ENCODE results near the gene NSMCE1.
"Not testable (repeated sequence)": the region's sequence is repeated elsewhere in the genome, so short reads cannot be mapped to it uniquely, and the experiment has no call there.

The NSMCE1 gene

DNA sequence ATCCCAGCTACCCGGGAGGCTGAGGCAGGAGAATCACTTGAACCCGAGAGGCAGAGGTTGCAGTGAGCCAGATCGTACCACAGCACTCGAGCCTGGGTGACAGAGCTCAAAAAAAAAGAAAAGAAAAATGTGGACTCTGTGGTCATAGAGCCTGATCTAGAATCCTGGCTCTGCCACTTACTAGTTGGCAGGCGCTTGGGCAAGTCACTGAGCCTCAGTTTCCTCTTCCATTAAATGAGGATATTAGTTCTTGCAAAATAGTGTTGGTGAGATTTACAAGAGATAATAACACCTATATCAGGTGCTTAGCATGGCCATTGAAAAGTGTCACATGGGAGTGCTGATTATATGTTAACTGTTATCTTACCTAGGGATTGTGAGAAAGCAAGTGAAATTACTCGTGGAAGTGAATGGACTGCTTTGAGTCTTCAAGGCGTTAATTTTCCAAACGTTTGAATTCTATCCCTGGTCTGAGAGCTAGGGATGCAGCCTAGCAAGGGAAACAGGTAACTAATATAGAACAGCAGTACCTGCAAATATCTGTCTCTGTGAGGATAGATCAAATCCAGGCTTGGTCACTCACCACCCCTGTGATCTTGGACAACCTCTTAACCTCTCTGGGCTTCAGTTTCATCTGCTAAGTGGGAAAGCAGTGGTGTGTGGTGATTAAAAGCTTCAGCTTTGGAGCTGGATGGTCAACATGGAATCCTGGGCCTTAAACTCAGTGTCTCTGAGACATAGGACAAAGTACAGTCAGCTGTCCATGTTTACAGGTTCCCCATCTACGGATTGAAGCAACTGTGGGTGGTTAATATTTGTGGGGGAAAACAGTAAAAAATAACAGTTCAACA is 953 bp upstream of the NSMCE1 start:
- no peak for DNase-seq (ENCODE audit: low read depth)

DNA sequence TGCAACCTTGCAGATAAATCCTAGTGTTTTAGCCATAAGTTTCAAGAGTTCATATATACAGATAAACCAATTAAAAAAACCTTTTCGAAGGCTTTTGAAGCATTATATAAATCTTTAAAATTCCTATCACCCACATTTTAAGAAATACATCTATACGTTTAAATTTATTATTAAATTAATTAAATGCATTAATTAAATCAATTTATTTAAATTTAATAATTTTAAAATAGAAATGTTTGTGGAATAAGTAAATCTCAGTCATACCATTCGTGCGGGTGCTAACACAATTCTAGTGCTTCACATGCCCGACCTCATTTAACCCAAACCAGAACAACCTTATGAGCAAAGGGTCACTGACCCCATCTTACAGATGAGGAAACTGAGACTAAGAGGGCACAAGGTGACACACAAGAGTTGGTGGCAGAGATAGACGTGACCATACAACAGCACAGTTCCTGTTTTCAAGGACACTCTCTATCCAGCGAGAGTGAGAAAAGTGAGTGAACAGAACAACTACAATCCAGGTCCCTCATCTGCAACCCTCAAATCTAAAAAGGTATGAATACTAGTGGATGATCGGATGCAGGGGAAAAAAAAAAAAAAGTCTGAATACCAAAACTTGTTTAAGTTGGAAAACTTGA is 1.4 kb downstream of the NSMCE1 start:
- no peak for DNase-seq (ENCODE audit: low read depth)

DNA sequence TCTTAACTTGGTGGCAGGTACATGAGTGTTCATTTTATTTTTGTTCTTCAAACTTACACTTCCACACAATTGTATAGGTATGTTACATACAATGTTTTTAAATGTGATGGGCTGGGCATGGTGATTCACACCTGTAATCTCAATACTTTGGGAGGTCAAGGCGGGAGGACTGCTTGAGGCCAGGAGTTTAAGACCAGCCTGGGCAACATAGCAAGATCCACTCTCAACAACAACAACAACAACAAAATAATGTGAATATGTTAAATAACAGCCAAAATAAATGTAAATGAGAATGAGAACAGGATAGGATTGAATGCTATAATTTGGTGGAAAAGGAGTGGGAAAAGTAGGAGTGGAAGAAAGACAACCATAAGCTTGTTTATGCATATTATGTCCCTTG is 2.6 kb downstream of the NSMCE1 start:
- DNase-seq (ENCODE audit: low read depth) = no peak

DNA sequence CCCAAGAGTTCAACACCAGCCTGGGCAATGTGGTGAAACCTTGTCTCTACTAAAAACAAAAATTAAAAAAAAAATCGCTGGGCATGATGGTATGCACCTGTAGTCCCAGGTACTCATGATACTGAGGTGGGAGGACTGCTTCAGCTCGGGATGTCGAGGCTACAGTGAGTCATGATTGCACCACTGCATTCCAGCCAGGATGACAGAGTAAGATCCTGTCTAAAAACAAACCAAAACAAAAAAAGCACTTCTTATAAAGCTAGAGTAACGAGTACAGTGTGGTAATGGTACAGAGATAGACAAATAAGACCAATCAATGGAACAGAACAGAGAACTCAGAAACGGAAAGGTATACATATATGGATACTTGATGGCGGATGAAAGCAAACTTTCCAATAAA is 4.4 kb downstream of the NSMCE1 start:
- DNase-seq (ENCODE audit: low read depth) = no peak

DNA sequence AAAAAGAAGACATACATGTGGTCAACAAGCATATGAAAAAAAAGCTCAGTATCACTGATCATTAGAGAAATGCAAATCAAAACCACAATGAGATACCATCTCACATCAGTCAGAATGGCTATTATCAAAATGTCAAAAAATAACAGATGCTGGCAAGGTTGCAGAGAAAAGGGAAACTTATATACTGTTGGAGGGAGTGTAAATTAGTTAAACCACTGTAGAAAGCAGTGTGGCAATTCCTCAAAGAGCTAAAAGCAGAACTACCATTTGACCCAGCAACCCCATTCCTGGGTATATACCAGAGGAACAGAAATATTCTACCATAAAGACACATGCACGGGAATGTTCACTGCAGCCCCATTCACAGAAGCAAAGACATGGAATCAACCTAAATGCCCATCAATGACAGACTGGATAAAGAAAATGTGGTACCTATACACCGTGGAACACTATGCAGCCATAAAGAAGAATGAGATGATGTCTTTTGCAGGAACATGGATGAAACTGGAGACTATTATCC is 5.6 kb downstream of the NSMCE1 start:
- not testable (repeated sequence) for DNase-seq (ENCODE audit: low read depth)

DNA sequence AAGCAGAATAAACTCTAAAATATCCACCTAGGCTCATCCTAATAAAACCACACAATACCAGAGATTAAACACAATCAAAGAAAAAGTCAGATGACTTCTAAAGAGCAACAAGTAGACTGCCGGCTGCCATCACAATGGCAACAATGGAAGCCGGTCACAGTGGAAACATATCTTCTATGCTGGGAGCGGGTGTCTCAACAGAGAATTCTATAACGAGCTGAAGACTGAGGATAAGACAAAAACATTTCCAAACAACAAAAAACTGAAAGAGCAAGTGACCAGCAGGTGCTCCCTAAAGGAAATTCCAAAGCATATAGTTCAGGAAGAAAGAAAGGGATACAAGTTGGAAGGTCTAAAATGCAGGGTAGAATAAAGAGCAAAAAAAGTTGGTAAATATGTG is 8.9 kb downstream of the NSMCE1 start:
- no peak for DNase-seq (ENCODE audit: low read depth)

DNA sequence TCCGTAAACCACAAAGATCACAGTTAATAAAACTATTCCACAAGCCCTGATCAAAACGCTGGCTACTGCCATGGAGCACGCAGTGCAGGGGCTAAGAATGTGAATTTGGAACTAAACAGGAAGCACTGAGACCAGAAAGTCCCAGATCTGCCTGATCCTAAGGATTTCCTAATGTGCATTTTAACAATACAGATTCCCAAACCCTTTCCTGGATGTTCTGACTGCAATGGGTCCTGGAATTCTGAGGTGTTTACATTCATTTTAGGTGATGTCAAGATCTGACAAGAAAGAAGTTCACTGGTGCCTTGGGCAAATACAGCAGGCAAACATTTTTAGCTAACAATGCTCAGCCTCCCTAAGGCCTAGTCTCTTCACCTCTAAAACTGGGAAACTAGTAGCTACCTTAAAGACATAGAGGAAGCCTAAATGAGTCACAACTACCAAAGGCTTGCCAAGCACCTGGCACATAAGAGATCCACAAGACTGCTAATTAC is 10.3 kb downstream of the NSMCE1 start:
- no peak for DNase-seq (ENCODE audit: low read depth)

DNA sequence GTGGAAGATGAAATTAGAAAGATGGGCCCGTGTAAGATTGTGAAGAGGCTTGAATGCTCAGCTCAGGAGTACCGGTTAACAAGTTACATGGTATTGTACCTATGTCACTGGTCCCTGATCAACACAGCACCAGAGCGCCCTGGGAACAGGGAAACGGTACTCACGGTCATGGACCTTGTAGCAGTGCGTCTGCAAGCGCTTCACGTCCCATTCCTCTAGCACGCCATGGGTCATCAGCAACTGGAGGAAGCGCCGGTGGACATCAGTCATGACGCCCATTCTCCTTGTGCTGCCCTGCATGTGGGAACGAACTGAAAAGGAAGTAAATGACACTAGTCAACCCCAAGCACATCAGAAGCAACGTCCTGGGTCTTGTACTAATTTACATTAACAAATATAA is 11.3 kb downstream of the NSMCE1 start:
- no peak for DNase-seq (ENCODE audit: low read depth)

DNA sequence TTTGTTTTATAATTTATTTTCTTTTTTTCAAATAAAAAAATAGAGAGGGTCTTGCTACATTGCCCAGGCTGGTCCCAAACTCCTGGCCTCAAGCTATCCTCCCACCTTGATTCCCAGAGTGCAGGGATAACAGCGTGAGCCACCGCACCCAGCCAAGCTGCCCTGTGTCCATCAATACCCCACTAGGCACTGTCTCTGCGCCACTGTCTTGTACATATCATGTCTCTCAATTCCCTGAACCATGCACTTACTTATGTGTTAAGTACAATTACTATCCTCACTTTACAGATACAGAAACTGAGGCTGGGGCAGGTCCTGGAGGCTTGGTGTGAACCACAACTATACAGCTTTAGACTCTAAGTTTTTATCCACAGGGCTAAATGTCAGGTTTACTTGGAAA is 11.7 kb downstream of the NSMCE1 start:
- DNase-seq (ENCODE audit: low read depth) = no peak

DNA sequence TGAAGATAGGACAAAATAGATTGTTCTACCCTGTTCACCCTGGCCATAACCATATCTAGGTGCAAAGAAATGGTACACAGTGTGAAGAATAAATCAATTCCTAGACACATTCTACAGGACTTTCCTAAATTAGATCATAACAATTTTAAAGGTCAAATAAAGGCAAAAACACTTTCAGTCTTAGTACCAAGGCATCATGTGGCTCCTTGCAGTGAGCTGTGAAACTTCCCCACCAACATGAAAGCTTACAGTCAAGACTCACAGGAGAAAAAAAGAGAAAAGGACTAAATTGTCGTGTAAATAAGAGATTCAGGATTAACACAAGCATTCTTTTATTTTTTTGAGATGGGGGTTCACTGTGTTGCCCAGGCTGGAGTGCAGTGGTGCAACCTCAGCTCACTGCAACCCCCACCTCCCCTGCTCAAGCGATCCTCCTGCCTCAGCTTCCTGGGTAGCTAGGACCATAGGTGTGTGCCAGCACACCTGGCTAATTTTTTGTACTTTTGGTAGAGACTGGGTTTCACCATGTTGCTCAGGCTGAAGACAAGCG is 14.2 kb downstream of the NSMCE1 start:
- DNase-seq (ENCODE audit: low read depth) = no peak

DNA sequence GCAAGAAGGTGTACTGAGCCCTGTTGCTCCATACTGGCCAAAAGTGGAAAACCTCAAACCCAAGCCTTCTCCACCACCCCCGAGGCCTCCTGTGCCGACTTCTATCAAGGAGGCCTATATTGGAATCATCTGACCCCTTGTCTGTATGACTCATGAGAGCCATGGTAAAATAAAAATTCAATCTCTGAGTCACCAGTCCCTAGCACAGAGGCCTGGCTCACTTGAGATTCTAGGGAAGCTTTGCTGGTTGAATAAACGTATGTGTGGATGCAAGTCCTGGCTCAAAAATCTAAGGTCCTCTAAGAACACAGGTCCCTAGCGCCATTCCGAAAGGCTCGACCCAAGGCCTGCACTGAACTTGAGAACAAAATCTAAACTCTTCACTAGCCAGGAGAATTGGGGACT is 15.0 kb downstream of the NSMCE1 start:
- no peak for DNase-seq (ENCODE audit: low read depth)

DNA sequence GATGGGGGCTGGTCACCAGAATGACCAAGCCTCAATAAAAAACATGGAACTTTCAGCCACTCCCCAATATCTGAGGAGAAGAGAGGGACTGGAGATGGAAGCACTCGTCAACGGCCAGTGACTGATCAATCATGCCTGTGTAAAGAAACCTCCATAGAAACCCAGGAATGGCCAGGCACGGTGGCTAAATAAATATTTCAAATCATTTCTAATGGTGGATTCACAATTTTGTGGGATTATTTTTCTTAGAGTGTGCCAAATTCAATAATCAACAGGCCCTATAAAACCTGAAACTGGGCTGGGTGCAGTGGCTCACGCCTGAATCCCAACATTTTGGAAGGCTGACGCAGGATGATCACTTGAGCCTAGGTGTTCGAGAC is 16.4 kb downstream of the NSMCE1 start:
- no peak for DNase-seq (ENCODE audit: low read depth)

DNA sequence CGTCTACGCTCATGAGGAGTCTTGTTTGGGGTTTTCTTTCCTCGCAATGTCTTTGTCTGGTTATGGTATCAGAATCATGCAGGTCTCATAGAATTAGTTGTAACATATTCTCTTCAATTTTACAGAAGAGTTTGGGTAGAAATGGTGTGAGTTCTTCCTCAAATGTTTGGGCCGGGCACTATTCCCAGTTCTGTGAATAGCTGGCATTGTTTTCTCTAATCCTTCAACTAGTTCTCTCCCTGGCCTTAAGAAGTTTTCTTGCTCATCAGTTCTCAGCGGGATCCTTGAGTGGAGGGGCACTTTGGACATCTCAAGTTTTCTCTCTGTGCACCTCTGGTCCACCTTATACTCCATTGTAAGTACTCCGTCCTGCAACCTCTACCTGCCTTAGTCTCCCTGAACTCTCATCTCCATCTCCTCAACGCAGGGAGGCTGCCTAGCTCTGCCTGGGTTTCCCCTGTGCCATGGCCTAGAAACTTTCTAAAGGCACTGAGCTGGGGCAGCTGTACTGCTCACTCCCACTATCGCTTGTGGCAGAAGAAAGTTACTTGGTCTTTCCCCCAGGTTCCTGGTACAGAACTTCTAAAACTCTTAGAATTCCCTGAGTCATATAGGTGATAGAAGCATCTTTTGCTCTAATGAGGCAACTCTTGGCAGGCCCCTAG is 16.9 kb downstream of the NSMCE1 start:
- DNase-seq (ENCODE audit: low read depth) = no peak

DNA sequence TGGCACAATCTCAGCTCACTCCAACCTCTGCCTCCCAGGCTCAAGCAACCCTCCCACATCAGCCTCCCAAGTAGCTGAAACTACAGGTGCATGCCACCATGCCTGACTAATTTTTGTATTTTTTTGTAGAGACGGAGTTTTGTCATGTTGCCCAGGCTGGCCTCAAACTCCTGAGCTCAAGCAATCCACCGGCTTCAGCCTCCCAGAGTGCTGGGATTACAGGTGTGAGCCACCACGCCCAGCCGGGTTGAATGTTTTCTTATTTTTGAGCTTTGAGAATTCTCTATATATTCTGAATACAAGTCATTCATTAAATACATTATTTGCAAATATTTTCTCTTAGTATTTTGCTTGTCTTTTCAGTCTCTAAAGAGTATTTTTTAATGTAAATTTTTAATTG is 19.7 kb downstream of the NSMCE1 start:
- not testable (repeated sequence) for DNase-seq (ENCODE audit: low read depth)

DNA sequence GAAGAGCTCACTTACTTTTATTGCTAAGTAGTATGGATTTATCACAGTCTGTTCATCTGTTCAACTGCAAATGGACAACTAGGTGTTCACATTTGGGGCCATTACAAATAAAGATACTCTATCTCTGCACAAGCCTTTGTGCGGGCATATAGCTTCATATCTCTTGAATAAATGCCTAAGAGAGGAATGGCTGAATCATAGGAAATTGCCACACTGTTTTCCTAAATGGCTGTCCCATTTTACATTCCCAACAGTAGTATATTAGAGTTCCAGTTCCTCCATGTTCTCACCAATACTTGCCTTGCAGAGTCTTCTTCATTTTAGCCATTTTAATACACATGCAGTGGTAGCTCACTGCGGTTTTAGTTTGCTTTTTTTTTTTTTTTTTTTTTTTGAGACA is 20.5 kb downstream of the NSMCE1 start:
- no peak for DNase-seq (ENCODE audit: low read depth)

DNA sequence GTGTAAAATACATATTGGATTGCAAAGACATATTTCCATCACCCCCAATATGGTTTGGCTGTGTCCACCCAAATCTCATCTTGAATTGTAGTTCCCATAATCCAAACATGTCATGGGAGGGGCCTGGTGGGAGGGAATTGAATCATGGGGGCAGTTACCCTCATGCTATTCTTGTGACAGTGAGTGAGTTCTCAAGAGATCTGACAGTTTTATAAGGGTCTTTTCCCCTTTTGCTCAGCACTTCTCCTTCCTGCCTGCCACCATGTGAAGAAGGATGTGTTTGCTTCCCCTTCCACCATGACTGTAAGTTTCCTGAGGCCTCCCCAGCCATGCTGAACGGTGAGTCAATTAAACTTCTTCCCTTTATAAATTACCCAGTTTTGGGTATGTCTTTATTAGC is 21.5 kb downstream of the NSMCE1 start:
- DNase-seq (ENCODE audit: low read depth) = not testable (repeated sequence)

DNA sequence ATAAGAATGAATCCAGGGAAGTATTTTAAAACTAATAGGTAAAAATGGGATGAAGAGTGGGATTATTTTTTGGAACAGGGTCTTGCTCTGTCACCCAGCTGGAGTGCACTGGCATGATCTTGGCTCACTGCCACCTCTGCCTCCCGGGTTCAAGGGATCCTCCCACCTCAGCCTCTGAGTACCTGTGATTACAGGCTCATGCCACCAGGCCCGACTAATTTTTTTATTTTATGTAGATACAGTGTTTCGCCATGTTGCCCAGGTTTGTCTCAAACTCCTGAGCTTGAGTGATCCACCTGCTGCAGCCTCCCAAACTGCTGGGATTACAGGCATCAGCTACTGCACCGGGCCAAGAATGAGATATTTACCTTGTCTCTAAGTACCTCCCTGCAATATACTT is 22.1 kb downstream of the NSMCE1 start:
- DNase-seq (ENCODE audit: low read depth) = no peak

DNA sequence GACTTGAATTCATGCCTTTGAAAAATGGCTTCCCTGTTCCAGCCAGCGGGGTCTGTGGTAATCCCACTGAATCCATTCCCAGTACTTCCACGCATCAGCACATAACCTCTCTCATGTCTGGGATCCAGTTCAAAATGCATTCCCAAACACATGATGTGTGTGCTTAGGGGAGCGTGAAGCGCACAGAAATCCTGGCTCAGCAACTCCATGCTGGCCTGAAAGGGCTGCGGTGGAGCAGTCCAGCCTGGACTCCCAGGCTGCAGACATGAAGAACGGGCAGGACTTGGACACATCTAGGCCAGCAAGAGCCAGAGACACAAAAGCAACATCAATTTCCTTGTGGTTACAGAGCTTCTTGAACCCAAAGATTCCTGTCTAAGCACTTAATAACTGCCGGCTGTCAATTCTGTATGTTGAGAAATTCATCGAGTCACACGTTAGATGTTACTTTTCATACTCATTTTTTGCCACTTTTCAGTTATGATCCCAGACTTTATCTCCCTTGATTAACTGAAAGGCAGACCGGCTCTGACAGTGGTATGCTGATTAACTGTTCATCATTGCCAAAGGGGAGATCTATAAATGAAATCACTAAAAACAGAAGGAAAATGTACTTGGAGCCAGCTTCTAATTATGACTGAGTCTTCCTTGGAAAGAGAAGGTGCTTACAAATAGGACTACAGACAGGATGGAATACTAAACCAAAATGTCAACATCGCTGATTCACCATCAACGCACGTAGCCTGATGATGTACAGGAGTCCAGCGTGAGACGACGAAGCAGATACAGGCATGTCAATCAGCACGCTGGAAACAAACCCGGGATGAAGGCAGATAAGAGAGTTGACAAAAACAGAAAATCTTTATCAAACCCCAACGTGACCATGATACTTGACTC is 23.0 kb downstream of the NSMCE1 start:
- no peak for DNase-seq (ENCODE audit: low read depth)

DNA sequence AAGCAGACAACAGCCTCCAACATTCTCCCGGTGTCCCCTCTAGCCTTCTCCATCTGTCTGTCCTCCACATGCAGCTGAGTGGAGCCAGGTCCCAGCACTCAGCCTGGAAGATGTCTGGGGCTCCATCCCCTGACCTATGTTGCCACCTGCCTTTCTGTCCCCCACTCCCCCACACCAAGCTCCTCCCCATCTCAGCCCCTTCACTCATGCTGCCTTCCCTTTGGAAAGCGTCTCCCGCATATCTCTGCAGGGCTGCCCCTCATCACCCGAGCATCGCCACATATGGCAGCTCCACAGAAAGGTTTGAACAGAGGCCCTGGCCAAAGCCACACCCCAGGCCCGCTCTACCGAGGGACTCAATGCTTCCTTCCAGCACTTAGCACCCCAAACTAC is 24.2 kb downstream of the NSMCE1 start:
- DNase-seq (ENCODE audit: low read depth) = no peak

DNA sequence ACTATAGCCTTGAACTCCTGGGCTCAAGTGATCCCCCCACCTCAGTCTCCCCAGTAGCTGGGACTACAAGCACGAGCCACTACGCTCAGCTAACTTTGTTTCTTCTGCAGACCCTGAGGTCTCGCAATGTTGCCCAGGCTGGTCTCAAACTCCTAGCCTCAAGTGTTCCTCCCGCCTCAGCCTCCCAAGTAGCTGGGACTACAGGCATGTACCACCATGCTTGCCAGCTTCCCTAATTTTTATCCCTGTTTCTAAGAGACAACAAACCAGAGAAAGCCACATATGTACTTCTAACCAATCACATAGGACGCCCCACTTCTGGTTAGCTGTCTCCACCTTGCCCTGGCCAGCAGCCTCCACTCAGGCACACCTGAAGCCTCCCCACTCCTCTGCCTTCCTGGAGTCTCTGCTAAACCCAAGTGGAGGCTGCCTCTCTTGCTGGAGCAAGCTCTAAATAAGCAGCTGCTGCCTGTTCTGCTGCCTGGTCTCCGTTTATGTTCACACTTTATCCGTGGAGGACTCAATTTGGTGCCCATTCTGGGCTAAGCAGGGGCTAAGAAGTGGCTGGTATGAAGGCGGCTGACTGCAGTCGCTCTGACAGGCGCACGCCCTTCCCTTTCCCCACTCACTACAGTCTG is 24.7 kb downstream of the NSMCE1 start:
- no peak for DNase-seq (ENCODE audit: low read depth)
